Neural progenitor cell (in vitro differentiated cells): ENCODE measurements around the gene CREB3L2.

Experiments
- EZH2 ChIP-seq: fragments of 200-600 bp; sonication (generic); IDR thresholded peaks from 2 replicates; pipeline ENCODE4 v1.6.1; 2017; ENCODE audit warnings: antibody characterized with exemption, mild to moderate bottlenecking, moderate library complexity
- EZH2phosphoT487 ChIP-seq: fragments of 200-600 bp; sonication (generic); IDR thresholded peaks from 2 replicates; pipeline ENCODE4 v1.6.1; 2017; ENCODE audit warnings: antibody characterized with exemption
- TF ChIP-seq, protein P1 (sequence below): fragments of 200-600 bp; sonication (generic); IDR thresholded peaks from 2 replicates; pipeline ENCODE4 v1.5.1; 2017; ENCODE audit warnings: antibody characterized with exemption, mild to moderate bottlenecking

DNA sequence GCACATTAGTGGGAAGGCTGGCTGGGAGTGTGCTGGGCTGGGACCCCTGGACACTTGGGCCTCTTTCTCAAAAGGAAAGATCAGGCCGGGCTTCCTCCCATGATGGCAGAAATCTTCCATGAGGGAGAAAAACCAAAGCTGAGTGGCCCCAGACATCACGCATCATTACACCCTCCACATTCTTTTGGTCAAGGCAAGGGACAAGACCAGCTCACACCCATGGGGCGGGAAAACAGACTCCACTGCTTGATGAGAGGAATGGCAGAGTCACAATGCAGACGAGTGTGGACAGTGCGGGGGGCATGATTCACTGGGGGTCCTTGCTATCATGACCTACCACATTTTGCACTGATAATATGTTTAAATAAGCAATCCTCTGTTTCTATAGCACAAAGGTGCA is 73.3 kb downstream of the CREB3L2 start:
- TF ChIP-seq, protein P1, sequence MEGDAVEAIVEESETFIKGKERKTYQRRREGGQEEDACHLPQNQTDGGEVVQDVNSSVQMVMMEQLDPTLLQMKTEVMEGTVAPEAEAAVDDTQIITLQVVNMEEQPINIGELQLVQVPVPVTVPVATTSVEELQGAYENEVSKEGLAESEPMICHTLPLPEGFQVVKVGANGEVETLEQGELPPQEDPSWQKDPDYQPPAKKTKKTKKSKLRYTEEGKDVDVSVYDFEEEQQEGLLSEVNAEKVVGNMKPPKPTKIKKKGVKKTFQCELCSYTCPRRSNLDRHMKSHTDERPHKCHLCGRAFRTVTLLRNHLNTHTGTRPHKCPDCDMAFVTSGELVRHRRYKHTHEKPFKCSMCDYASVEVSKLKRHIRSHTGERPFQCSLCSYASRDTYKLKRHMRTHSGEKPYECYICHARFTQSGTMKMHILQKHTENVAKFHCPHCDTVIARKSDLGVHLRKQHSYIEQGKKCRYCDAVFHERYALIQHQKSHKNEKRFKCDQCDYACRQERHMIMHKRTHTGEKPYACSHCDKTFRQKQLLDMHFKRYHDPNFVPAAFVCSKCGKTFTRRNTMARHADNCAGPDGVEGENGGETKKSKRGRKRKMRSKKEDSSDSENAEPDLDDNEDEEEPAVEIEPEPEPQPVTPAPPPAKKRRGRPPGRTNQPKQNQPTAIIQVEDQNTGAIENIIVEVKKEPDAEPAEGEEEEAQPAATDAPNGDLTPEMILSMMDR = no peak
- TF ChIP-seq EZH2 (no peak), EZH2phosphoT487 (no peak)
